Transverse colon (tissue), 4 donors: ENCODE results near the gene ARHGEF37.
"Not testable (repeated sequence)": the region's sequence is repeated elsewhere in the genome, so short reads cannot be mapped to it uniquely, and the experiment has no call there.

Experiments
- CTCF ChIP-seq, 5 experiments: fragments of 200-600 bp in 3 of 5; fragments of 450-650 bp in 2 of 5; sonication (generic) in 3 of 5; IDR thresholded peaks; 1 replicate in 2 of 5; 2 replicates in 3 of 5; pipeline ENCODE4 v1.5.1; 2016 to 2017; ENCODE audit warnings: antibody characterized with exemption in 5 of 5, inconsistent platforms in 3 of 5, mild to moderate bottlenecking in 2 of 5, moderate library complexity in 1 of 5
- POLR2AphosphoS5 ChIP-seq, 3 donors: sonication (generic); formaldehyde crosslinking; IDR thresholded peaks; one replicate each; pipeline ENCODE4 v1.6.1; 2016; ENCODE audit warnings: antibody characterized with exemption in 3 of 3

GRCh38 chr5:149535787-149536186 lies 45.5 kb upstream of the ARHGEF37 start:
- TF ChIP-seq CTCF, POLR2AphosphoS5 (IDR thresholded peaks at IDR 0.05): not testable (repeated sequence)
